BLaER1 (cell line): ENCODE data around the gene TAF3.
A peak's percentile ranks its signal among the peaks of the same experiment; 100 is the strongest.

Experiments
- H3K27ac ChIP-seq: shearing (Covaris generic); formaldehyde crosslinking; 2 replicates; pipeline ENCODE4 v1.8.1; 2022
- H3K27me3 ChIP-seq: shearing (Covaris generic); formaldehyde crosslinking; 2 replicates; pipeline ENCODE4 v1.8.1; 2022
- H3K36me3 ChIP-seq: shearing (Covaris generic); formaldehyde crosslinking; 2 replicates; pipeline ENCODE4 v1.8.1; 2022
- H3K4me1 ChIP-seq: shearing (Covaris generic); formaldehyde crosslinking; 2 replicates; pipeline ENCODE4 v1.8.1; 2022
- H3K4me2 ChIP-seq: shearing (Covaris generic); formaldehyde crosslinking; 2 replicates; pipeline ENCODE4 v1.8.1; 2022
- H3K4me3 ChIP-seq: shearing (Covaris generic); formaldehyde crosslinking; 2 replicates; pipeline ENCODE4 v1.8.1; 2022
- H3K9ac ChIP-seq: shearing (Covaris generic); formaldehyde crosslinking; 2 replicates; pipeline ENCODE4 v1.8.1; 2022
- H3K9me3 ChIP-seq: shearing (Covaris generic); formaldehyde crosslinking; 2 replicates; pipeline ENCODE4 v1.8.1; 2022
- H4K20me1 ChIP-seq: shearing (Covaris generic); formaldehyde crosslinking; 2 replicates; pipeline ENCODE4 v1.8.1; 2022
- Cebpa-rat ChIP-seq: shearing (Covaris generic); IDR thresholded peaks from 2 replicates; pipeline ENCODE4 v1.8.1; 2022

Gene TAF3

DNA sequence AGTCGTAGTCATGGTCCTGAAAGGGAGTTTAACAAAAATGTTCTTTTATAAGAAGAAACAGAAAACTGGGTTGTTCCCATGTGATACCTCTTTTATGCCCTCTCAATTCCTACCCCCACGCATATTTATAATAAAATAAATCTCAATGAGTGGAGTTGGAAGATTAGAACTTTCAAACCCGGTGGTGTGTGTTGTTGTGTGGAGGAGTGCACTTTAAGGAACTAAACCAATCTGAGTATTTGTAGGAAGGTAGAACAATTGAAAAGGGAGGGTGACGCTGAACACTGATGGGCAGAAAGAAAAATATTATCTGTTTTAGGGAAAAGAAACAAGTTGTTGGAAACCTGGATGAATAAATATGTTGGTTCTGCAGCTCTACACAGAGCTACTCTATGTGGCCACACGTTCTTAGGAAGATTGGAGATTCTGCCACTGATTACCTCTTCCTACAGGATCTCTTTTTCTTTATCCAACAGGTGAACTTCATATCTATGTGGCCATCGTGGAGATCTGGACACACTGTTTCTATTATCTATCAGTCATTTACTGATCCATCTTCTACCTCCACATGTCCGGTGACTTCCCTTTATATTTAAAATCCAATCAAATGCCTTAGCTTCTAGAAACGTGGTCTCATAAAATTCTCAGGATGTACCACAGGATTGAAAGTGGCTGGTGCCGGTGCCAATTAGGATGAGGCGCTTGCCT lies 223.1 kb downstream of the TAF3 start:
- TF ChIP-seq Cebpa-rat: no peak
- Histone ChIP-seq H3K27ac (no peak overlapping the region), H3K4me1 (peaks cover 6% of the 10 kb centered on the region; the same call in 1 of the 2 replicates), H3K36me3 (no peaks in the 10 kb centered on the region), H3K4me3 (no peak overlapping the region), H3K27me3 (peaks cover 100% of the 10 kb centered on the region), H3K4me2 (no peak overlapping the region), H4K20me1 (peaks cover 95% of the 10 kb centered on the region), H3K9me3 (peaks cover 12% of the 10 kb centered on the region; the same call in 1 of the 2 replicates), H3K9ac (no peak overlapping the region)

DNA sequence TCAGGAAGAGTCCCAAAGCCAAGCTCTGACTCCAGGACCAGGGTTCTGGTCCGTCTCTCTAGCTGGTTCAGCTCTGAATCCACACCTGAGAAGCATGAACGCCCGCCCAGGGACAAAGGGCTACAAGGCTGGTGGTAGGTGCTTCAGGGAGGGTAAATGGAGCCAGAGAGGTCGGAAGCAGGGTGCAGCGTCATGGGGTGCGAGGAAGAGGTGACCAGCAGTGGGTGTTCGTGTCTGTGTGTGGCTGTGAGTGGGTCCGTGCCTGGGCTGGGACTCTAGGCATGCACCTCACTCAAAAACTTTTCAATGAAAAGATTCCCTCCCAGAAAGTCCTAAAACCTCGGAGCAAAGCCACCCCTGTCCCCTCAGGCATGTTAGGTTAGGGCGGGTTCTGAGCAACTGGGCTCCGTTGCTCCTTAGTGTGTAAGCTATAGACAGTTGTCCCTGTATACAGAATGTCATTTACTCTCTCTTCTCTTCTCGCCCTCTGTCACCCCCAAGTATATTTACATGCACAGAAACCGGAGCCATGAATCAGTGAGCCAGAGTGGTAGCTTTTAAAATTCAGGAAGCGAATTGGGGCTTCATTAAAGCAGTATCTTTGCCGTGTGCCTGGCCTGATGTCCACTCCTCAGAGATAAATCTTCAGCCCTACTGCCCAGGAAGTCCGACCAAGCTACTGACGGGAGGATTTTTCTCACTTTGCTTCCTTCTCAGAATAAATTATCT lies 223.9 kb downstream of the TAF3 start:
- Histone ChIP-seq H3K27me3 (peaks cover 100% of the 10 kb centered on the region), H3K9me3 (peaks cover 8% of the 10 kb centered on the region; the same call in 1 of the 2 replicates), H3K4me1 (peaks cover 6% of the 10 kb centered on the region; the same call in 1 of the 2 replicates), H3K4me3 (no peak overlapping the region), H3K27ac (no peak overlapping the region), H3K4me2 (no peak overlapping the region), H3K36me3 (no peaks in the 10 kb centered on the region), H3K9ac (no peak overlapping the region), H4K20me1 (peaks cover 95% of the 10 kb centered on the region)
- TF ChIP-seq Cebpa-rat: no peak

DNA sequence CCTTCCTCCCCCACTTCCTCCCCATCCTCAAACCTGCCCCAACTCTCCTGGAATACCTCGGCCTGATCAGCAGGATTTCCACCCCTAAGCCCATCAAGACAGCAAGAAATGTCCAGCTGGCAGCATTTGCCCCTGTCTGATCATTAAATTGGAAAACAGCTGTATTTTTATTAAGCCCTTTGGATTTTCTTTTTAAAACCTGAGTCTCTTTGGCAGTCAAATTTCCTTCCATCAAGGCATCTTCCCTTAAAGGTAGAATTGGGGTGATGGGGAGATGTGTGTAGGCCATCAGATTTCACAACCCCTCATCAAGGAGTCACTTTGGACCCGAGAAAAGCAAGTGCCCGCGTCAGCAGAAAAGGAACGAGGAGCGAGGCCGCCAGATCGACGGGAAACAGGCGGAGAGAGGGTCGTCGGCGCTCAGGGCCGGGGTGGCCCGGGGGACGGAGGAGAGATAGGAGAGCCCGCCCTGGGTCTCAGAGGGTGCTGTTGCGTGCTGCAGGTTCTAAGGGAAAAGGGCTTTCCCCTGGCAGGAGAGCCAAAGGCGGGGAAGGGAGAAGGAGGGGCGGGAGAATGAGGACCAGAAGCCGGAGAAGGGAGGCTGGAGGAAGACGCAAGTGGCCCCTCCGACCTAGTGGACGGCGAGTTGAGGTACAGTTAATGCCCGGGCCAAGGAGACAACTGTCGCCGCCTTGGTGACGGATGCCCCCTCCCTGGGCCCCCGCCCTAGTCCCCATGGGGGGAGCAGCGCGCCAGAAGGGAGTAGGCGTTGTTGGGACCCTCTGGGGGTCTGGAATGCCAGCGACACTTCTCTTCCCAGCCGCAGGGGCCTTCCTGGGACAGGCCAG lies 224.6 kb downstream of the TAF3 start:
- peaks cover 98% of the 10 kb centered on the region for H4K20me1 ChIP-seq
- peaks cover 4% of the 10 kb centered on the region; the same call in 1 of the 2 replicates for H3K9me3 ChIP-seq
- H3K36me3 ChIP-seq: no peaks in the 10 kb centered on the region
- no peak overlapping the region for H3K27ac ChIP-seq
- peaks cover 6% of the 10 kb centered on the region; the same call in 1 of the 2 replicates for H3K4me1 ChIP-seq
- no peak for TF ChIP-seq Cebpa-rat
- H3K4me3 ChIP-seq: no peak overlapping the region
- no peak overlapping the region for H3K4me2 ChIP-seq
- peaks cover 100% of the 10 kb centered on the region for H3K27me3 ChIP-seq
- no peak overlapping the region for H3K9ac ChIP-seq

DNA sequence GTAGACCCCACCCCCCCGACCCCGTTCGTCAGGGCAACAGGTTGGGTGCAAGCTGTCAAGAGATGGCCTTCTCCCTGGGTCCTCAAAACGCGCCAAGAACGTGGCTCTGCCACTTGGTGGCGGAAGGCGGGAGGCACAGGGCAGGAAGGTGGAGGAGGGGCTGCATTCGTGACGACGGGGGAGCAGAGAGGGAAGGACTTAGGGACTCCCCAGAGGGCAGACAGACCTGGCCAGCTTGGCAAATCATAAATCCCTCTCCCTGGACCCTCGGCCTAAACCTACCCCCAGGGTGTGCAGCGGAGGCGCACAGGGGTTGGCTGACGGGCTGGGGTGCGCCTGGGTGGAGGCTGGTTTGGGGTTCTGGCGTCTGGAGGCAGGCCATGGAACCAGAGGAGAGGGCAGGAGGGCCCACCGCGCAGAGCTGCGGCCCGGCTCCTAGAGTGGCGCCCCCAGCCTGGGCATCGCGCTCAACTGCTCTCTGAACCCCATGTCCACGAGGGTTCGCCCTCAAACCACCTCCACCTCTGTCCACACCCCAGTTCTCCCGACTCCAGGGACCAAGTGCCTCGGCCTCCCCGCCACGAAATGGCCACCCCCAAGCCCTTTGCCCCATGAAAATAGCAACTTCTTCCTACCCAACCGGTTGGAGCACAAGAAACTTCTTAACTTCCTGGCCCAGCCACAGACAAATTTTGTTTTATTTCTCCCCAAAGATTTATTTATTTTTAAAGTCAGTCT lies 225.4 kb downstream of the TAF3 start:
- H3K4me3 ChIP-seq: no peak overlapping the region
- H3K4me1 ChIP-seq: peaks cover 6% of the 10 kb centered on the region; the same call in 1 of the 2 replicates
- H3K4me2 ChIP-seq: no peak overlapping the region
- no peak for TF ChIP-seq Cebpa-rat
- H3K36me3 ChIP-seq: no peaks in the 10 kb centered on the region
- no peak overlapping the region for H3K9ac ChIP-seq
- peaks cover 4% of the 10 kb centered on the region; the same call in 1 of the 2 replicates for H3K9me3 ChIP-seq
- H3K27me3 ChIP-seq: peaks cover 100% of the 10 kb centered on the region
- peaks cover 97% of the 10 kb centered on the region for H4K20me1 ChIP-seq
- no peak overlapping the region for H3K27ac ChIP-seq

DNA sequence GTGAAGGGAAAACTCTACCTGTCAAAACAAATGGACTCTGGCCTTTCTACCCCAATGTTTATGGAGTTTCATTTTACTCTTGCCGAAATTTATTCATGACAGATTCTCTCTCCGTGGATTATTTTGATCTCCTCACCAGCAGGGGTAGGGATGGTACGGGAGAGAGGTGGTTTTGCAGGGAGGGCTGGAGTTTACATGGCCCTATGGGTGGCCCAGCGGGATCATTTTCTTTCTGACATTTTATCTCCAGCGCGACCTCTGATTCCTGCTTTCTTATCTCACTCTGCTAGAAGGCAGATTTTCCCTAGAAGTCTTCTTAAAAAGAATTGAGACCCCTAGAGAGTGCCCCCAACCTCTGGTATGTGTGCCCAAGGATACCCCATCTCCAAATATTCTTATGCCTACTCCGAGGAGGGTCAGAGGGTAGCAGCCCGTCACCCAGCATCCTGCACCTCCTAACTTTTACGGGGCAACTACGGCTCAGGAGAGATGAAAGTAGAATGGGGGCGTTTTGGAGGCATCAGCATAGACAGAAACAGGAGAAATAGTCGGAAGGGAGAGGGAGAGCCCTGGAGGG lies 226.1 kb downstream of the TAF3 start:
- Histone ChIP-seq H3K9me3 (peaks cover 4% of the 10 kb centered on the region; the same call in 1 of the 2 replicates), H3K4me2 (0 out of 2 replicates have a peak overlapping the region, but pooled peaks have one; percentile 25), H3K4me3 (no peak overlapping the region), H3K4me1 (peaks cover 11% of the 10 kb centered on the region; the same call in 1 of the 2 replicates), H4K20me1 (peaks cover 96% of the 10 kb centered on the region), H3K36me3 (no peaks in the 10 kb centered on the region), H3K27me3 (peaks cover 100% of the 10 kb centered on the region), H3K27ac (no peak overlapping the region), H3K9ac (no peak overlapping the region)
- TF ChIP-seq Cebpa-rat: no peak

DNA sequence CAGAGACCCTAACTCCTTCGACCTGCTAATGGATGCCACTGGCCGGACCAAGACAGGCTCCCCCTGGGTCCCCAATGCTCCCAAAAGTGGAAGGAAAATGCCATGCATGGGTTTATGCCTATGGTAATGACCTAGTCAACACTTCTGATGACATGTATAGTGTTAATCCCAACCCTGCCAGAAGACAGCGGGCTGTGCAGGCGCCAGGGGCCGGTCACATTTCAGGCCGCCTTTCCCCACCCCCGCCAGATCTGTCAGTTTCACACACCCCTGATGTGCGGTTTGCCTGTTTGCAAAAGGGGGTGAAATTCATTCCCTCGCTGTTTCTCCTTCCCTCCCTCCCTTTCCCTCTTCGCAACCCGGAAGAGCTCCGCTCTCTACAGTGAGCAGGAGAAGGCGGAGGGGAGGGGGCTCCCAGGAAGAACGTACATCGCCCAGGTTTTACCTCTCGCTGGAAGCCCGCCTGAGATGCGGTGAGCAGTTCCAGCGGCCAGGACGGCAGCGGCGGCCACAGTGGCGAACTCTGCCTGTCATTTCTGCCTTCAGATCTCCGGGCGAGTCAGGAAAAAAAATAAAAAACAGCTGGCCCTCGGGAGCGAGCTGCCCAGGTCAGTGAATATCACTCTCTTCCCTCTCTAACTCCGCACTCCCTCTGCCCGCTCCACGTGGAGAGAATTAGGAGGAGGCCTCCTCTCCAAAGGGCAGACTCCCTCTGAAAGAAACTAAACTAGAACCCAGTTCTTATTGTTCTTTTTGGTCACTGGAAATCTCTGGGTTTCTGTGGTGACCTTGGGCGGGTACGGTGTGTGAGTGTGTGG lies 226.8 kb downstream of the TAF3 start:
- Histone ChIP-seq H3K4me1 (peaks cover 18% of the 10 kb centered on the region; the same call in 1 of the 2 replicates), H3K27ac (no peak overlapping the region), H3K9me3 (peaks cover 4% of the 10 kb centered on the region; the same call in 1 of the 2 replicates), H3K4me3 (no peak overlapping the region), H3K4me2 (peak overlapping the region; percentile 25; the same call in 1 of the 2 replicates), H3K9ac (no peak overlapping the region), H4K20me1 (peaks cover 96% of the 10 kb centered on the region), H3K27me3 (peaks cover 100% of the 10 kb centered on the region), H3K36me3 (no peaks in the 10 kb centered on the region)
- TF ChIP-seq Cebpa-rat: no peak

DNA sequence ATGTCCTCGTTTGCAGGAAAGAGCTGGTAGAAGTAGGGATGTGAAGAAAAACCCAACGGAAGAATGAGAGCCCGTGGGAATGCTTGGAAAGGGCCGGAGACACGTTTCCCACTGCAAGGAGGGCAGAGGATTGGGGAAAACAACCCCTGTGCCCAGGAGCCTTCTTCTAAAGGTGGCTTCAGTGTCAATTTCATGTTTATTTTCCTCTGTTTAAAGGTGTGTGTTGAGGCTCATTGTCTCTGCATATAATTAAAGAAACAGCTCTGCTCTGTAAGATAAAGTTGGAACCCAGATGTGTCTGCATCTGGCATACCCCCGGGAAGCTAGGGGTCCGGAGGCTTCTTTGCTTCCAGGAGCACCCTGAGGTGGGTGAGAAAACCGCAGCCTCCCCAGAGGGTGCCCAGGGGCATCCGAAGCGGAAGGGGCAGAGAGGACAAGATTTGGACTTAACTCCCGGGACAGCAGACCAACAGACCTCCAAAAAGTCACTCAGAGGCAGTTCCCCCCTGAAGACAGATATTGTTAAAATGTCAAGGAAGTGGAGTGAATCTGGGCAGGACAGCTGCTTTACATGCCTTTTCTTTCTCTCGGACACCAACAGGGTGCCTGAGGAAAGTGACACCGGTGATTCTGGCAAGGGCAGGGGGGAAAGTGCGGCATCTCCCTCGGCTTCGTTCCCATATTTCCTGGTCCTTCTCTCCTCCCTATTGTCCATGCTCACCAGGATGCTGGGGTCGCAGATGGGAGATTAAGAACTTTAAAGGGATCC lies 227.6 kb downstream of the TAF3 start:
- H3K9me3 ChIP-seq: peaks cover 4% of the 10 kb centered on the region; the same call in 1 of the 2 replicates
- TF ChIP-seq Cebpa-rat: no peak
- peaks cover 96% of the 10 kb centered on the region for H4K20me1 ChIP-seq
- H3K4me2 ChIP-seq: no peak overlapping the region
- no peak overlapping the region for H3K27ac ChIP-seq
- no peak overlapping the region for H3K9ac ChIP-seq
- peaks cover 100% of the 10 kb centered on the region for H3K27me3 ChIP-seq
- no peaks in the 10 kb centered on the region for H3K36me3 ChIP-seq
- H3K4me1 ChIP-seq: peaks cover 25% of the 10 kb centered on the region; the same call in 1 of the 2 replicates
- no peak overlapping the region for H3K4me3 ChIP-seq
